Measurements from ENCODE around the gene PDRG1.
"Not testable (repeated sequence)": the region's sequence is repeated elsewhere in the genome, so short reads cannot be mapped to it uniquely, and the experiment has no call there.

Gene PDRG1

DNA sequence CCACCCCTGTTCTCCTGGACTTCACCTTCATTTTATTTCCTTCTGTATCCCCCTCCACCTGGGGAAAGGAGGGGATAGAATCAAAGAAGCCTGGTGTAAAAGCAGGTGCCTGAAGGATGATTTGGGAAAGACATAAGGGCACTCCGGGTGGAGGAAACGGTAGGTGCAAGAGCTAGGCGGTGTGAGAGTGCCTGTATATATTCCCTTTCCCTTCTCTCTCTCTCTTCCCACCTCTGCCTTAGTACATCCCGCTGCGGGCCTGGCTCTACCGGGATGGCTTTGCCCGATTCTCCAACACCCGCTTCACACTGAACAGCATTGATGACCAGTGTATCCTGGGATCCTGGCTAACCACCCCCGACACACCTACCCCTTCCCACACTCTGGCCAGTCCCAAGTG is 26.2 kb downstream of the PDRG1 start:
- no peak for DNase-seq

DNA sequence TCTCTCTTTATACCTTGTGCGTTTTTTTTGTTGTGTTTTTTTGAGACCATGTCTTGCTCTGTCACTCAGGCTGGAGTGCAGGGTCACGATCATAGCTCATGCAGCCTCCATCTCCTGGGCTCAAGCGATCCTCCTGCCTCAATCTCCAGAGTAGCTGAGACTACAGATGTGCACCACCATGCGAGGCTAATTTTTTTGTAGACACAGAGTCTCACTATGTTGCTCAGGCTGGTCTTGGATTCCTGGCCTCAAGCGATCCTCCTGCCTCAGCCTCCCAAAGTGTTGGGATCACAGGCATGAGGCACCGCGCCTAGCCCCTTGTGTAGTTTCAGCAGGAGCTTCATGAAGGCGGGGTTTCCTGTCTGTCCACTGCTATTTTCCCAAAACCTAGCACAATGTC is 27.3 kb downstream of the PDRG1 start:
- DNase-seq = no peak

DNA sequence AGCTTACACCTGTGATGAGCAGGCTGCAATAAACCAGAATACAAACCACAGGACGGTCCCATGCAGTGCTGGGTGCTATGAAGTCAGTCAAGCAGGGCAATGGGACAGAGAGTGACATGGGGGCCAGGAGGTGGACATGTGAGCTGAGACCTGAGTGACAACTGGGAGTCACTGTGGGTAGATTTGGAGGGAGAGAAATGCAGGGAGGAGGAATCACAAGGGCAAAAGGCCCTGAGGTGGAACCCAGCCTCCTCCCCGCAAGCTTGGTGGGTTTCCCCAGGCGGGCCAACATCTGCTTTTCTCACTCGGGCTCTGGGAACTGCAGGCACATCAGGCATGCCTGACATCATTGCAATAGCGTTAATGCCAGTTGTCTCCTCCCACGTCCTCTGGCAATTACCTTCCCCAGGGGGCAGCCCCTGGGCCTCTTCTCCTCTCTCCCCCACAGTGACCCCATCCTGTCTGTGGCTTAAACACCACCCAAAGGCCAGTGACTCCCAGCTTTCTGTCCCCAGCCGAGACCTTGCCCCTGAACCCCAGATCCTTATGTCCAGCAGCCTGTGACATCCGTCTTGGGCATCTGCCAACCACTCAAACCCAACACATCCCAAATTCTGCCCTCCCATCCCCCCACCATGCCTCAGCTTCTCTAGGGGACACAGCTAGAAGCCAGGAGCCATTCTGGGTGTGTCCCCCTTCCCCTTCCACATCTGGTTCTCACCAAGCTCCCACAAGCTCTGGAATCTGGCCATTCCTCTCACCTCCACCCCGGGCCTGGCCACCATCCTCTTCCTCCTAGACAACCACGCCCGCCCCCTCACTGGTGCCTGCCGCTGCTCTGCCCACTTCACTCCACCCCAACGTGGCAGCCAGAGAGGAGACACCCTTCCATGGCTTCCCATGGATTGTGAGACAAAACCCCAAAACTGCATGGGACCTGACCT is 28.2 kb downstream of the PDRG1 start:
- DNase-seq = no peak

DNA sequence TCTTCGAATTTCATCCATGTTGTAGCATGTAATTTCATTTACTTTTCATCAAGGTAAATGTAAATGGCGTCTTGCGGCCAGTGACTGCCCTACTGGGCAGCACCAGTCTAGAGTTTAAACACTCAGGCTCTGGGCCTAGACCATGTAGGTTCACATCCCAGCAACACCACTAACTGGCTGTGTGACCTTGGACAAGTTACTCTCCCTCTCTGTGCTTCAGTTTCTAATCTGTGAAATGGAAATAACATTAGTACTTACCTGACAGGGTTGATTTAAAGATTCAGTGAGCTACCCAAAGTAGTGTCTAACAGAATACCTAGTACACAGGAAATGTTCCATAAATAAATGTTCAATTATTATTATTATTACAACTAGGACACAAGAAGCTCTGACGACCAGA is 29.3 kb downstream of the PDRG1 start:
- no peak for DNase-seq

DNA sequence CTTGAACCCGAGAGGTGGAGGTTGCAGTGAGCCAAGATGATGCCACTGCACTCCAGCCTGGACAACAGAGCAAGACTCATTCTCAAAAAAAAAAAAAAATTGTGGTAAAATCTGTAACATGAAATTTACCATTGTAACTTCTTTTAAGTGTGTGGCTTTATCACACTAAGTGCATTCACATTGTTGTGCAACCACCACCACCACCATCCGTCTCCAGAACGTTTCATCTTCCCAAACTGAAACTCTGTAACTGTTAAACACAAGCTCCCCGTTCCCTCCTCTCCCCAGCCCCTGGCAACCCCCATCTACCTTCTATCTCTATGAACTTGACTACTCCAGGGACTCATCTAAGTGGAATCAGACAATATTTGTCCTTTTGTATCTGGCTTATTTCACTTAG is 29.7 kb downstream of the PDRG1 start:
- no peak for DNase-seq

DNA sequence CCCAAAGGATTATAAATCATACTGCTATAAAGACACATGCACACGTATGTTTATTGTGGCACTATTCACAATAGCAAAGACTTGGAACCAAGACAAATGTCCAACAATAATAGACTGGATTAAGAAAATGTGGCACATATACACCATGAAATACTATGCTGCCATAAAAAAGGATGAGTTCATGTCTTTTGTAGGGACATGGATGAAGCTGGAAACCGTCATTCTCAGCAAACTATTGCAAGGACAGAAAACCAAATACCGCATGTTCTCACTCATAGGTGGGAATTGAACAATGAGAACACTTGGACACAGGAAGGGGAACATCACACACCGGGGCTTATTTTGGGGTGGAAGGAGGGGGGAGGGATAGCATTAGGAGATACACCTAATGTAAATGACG is 30.4 kb downstream of the PDRG1 start:
- DNase-seq = not testable (repeated sequence)

DNA sequence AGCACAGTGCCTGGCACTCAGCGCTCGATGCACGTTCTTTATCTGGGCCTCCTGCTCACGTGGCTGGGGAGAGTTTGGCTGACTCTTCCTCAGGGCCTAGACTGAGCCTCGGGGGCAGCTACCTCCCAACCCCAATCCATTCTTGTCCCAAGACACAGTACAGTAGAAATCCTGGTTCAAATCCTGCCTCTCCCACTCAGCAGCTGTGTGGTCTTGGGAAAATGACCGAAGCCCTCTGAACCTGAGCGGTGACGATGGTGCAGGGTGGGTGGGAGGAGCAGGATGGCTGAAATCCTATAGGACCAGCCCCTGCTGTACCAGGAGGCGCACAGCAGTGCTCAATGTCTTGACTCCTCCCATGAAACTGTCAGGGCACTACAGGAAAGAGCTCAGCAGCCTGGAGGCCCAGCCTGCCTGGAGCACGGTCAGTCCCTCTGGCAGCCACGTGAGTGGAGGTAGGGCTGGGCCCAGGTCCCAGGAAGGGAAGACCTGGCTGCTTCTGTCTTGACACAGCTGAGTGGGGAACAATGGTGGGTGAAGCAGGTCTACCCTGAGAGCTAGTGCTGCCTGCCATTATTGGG is 31.5 kb downstream of the PDRG1 start:
- no peak for DNase-seq

DNA sequence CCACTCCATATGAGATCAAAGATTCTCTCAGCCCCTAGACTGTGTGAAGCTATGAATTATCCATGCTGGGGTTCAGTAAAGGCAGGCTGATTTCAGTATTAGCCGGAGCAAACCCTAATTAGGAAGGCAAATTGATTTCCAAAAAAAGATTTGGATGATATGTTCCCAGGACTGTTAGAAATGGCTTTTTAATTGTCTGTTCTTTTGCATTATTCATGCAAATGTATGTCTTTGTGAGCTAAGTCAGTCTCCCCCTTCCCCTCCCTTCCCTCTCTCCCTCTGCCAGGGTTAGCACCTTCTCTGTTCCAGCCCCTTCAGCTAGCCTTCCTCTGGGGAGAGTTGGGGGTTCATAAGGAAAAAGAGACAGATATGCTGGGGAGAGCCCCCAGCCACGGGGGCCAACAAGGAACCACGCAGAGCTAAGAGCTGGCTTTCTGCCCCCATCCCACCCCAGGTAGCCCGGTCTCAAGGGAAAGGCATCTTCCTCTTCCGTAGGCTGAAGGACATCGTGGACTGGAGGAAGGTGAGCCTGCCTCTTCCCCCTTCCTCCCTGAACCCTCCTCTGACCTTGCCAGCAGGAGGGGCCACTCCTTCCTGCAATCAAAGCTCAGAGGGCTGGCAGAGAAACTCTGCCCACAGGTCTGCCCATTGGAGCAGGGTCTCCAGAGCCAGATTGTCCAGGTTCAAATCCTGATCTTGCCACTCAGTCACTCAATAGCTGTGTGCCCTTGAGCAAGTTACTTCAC is 32.3 kb downstream of the PDRG1 start:
- DNase-seq = no peak

DNA sequence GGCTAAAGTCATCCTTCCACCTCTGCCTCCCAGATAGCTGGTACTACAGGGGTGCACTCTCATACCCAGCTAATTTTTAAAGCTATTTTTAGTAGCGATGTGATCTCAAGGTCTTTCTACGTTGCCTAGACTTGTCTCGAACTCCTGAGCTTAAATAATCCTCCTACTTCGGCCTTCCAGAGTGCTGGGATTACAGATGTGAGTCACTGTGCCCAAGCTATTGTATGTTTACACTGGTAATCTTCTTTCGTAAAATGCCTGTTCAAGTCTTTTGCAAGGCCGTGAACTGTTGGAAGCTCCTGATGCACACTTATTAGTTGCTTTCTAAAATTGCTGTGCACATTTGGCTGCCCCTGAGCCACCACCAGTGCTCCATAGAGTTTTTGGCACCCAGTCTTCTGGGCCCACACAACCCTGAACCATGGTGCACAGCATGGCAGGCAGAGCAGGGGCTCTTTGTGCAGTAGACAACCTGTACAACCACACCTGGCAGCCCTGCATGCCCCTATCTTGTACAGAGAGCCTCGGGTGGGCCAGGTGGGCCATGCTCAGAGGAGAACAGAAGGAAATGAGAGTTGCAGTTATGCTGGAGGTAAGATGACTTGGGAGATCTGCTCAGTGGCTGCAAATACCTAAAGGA is 33.3 kb downstream of the PDRG1 start:
- DNase-seq = no peak

DNA sequence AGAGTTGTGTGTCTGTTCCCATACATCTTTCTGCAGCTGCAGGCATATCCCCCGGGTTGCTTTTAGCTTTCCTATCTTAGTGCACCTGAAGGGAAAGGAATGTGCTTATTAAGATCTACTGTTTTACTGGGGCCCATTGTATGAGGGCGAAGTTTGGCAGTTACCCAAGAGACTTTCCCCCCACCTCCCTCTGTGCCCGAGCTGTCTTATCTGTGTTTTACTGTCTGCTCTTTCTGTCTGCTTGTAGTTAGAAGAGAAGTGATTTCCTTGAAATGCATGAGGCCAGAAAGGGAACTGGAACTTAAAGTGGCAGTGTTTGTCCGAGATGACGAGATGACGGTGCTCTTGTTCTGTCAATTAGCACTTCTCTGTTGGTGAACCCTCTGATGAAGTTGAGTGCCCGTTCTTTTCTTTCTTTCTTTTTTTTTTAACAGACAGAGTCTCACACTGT is 33.9 kb downstream of the PDRG1 start:
- not testable (repeated sequence) for DNase-seq

DNA sequence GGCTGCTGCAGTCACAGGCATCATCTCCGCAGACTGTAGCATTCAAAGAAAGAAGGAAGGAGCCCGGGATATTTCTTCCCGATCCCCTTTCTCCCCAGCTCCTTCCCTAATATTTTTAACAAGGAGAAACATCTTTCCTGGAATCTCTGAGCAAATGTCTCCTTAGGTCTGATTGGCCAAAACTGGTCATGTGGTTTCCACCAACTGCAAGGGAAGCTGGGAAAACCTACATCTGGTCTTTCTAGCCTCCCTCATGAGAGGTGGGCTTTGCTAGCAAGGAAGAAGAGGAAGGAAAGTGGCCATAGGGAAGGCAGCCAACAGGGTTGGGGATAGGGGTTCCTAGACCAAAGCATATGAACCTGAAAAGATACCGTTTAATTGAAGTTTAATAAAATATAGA is 35.1 kb downstream of the PDRG1 start:
- DNase-seq = no peak

DNA sequence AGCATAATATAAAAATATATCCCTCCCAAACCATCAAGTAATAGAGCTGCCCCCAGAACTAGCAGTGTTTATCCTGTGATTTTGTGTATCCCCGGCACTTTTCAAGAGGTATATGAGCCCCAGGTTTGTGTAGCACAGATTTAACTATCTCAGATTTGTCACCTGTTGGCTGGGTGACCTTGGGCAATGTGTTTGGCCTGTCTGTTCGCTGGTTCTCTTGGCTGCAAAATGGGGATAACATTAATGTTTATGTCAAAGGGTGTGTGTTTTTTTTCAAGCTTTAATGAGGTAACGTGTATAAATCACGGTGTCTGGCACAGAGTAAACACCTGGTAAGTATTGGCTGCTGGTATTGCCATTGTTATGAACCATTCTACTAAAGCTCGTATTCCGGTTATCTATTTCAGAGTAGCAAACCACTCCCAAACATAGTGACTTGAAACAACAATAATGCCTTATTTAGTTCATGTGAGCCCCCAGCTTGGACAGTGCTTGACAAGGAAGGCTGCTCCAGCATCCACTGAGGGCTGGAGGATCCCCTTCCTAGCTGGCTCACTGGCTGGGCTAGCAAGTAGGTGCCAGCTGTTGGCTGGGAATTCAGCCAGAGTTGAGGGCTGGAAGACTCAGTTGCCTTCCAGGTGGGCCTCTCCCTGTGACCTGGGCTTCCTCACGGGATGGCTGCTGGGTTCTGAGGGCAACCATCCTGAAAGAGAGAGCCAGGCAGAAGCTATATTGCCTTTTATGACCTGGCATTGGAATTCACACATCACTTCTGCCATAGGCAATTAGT is 36.2 kb downstream of the PDRG1 start:
- DNase-seq = no peak

DNA sequence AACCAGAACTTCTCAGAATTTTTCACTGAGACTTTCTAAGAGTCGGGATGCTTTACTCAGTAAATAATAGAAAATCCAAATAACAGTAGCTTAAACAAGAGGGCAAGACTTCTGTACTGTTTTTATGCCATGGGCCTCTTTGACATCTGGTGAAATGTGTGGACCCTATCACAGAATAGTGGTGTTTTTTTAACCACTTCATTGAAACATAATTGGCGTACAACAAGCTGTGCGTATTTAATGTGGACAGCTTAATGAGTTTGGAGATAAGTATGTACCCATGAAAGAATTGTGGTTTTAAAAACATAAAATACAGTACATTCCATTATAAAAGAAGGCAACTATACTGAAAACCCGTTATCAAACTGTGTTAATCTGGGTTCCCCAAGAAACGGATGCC is 37.7 kb downstream of the PDRG1 start:
- no peak for DNase-seq

DNA sequence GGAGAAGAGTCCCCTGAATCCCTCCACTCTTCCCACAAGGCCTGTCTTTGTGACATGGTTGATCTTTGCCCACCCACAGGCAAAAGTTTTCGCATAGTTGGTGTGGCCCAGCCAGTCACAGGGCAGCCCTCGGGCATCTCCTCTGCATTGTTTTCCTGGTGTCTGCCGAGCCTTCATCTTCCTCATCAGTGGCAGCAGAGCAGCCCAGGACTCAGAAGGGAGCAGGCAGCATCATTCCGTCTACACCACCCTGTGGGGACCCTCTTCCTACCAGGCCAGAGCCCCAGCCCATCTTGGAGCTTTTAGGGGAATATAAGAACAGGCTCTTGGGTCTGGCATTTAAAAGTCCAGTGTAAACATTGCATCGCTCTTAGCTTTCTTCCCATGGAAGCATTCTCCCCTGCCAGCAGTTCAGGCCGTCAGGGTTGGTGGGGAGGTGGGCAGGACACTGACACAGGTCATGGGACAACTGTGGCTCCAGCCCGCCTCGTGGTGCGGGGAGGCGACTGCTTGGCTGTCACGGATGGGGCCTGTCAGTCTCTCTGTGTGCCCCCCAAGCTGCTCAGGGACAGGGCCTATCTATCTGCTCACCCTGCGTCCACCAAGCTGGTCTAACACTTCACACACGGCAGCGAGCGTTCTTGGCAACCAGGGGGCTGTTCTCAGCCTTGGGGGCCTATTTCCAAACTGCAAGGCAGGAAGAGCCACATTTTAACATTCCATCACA is 38.3 kb downstream of the PDRG1 start:
- no peak for DNase-seq

DNA sequence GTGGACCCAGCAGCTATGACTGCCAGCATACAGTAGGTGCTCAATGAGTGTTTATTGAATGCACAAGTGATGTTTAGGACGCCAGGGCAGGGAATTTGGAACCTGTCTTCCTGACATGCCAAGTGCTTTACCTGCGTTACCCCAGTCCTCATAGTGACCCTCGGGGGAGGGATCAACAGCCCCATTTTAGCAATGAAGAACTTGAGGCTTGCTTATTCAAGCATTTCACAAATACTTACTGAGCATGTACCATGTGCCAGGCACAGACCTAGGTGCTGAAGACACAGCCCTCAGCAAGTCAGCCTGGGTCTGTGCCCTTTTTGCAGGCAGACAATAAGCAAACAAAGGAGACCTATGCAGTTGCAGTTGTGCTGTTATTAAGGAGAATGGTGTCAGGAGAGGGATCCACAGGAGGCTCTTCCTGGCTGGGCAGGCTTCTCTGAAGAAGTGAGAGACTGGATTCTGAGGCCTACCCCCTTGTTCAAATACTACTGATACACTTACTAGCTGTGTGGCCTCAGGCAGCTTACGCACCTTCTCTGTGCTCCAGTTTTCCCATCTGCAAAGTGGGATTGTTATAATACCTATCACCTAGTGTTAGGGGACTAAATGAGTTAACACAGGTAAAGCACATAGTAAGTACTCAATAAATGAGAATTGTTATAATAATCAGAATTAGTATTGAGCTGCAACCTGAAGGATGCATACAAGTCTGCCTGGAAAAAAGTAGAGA is 41.6 kb downstream of the PDRG1 start:
- no peak for DNase-seq

DNA sequence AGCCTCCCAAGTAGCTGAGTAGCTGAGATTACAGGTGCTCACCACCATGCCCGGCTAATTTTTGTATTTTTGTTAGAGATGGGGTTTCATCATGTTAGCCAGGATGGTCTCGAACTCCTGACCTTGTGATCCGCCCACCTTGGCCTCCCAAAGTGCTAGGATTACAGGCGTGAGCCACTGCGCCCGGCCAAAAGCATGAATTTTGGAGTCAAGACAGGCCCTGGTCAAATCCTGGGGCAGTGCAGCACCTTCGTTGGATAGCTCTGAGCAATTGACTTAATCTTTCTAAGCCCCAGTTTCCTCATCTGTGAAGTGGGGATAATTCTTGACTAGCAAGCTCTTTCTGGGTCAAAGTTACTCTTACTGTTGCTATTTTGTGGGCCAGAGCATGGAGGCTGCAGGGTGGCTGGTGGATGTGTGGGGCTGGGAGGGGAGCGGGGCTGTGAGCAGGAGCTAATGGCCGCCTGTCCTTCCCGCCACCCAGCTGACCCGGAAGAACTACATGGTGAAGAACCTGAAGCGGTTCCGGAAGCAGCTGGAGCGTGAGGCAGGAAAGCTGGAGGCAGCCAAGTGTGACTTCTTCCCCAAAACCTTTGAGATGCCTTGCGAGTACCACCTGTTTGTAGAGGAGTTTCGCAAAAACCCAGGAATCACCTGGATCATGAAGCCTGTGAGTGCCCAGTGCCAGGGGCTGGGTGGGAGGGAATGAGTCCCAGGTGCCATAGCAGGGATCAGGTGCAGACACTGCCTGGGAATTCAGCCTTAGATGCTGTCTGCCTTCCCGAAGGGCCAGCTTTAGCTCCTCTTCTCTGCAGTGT is 42.4 kb downstream of the PDRG1 start:
- no peak for DNase-seq

DNA sequence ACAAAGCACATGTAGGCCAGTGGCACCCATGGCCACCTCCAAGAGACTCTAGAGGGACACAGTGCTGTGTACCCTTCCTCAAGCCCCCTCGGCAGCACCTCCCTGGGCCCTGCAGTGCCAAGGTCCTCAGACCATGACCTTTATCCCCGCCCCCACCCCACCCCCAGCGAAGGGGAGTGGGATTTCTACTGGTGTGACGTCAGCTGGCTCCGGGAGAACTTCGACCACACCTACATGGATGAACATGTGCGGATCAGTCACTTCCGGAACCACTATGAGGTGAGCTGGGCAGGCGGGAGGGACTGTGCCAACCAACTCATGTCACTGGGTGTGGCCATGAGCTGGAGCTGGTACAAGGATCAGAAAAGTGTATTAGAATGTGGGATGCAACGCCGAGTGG is 43.4 kb downstream of the PDRG1 start:
- no peak for DNase-seq

DNA sequence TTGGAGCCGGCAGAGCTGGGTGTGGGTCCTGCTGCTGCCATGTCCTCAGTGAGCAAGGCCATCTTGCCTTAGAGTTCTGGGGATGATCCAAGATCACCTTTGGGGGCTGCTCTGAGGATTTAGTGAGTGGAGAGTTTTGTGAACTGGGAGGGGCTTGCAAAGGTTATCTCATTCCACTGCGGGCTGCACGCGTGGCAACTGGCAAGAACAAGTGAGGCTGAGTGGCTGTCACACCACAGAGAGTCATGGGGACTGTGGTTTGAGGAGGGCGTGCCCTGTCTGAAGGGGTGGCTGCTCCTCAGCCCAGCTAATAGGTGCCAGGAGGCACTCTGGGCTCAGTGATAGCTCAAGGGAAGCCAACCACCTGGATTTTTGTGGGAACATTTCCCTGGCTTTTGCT is 43.8 kb downstream of the PDRG1 start:
- DNase-seq = no peak

DNA sequence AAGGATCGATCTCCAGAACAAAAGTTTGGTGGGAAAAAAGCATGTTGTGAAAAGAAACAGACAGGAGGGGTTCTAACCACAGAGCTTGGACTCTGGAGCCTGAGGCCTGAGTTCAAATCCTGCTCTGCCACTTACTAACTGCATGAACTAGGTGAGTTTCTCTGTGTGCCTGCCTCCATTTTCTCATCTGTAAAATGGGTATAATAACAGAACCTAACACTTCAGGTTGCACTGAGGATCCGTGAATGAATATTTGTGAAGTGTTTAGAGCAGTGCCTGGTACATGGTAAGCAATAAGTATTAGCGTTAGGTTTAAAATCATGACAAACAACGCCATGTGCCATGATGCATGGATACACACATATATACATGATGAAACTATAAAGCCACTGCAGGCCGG is 44.8 kb downstream of the PDRG1 start:
- DNase-seq = no peak

DNA sequence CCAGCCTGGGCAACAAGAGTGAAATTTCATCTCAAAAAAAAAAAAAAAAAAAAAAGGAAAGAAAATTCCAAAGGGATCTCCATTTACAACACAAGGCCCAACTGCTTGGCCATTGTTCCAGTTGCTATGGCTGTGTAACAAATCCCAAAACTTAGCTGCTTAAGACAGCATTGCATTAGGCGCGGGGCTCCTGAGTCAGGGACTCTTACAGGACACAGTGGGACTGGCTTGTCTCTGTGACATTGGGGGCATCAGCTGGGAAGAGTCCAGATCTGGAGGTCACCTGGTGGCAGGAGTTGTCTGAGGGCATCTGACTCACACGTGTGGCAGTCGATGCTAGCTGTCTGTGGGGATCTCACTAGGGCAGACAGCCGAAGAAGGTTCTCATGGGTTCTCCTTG is 45.8 kb downstream of the PDRG1 start:
- DNase-seq = no peak

All from activated CD4-positive, alpha-beta T cell treated with anti-CD3 and anti-CD28 coated beads, Interleukin-2, amount 50 U/mL, for 4 hours (primary cell).